IMR-90 (cell line): ENCODE measurements around the gene VAV3. TPM values are rescaled to one million over a fixed set of nuclear protein-coding genes. Genes with fewer than 3 reads are reported as not detected.

Source experiments
- ATAC-seq: fragments of 200-7000 bp; cut with Tn5 transposase; 2 replicates; pipeline ENCODE4 v1.9.1; 2020; ENCODE audit warnings: low read depth, mild to moderate bottlenecking, moderate library complexity
- BruUV-seq: library from RNA; stranded (reverse); fragments of 400-500 nt; replicated peaks from 2 replicates; lab custom pipeline; 2021; lab: Mats Ljungman, UMichigan
- CTCF ChIA-PET: fragments of 300-600 bp; formaldehyde crosslinking; extraction: SDS; loops from one replicate; lab custom pipeline; 2021; ENCODE audit warnings: antibody characterized with exemption; lab: Yijun Ruan, JAX
- POLR2A ChIA-PET: fragments of 300-600 bp; sonication (Branson Sonifier 250); formaldehyde crosslinking; loops from one replicate; lab custom pipeline; 2022; ENCODE audit warnings: antibody characterized with exemption; ENCODE audit not compliant: unreplicated experiment; lab: Charles Lee
- DNase-seq: peaks from one replicate; pipeline ENCODE4 v3.0.0; 2013
- H2AFZ ChIP-seq: replicated peaks from 2 replicates; pipeline ENCODE3; 2013; ENCODE audit warnings: low read length, mild to moderate bottlenecking; ENCODE audit not compliant: poor library complexity
- H2AK5ac ChIP-seq: 2 replicates; pipeline ENCODE4 v1.6.1; 2013; ENCODE audit warnings: low read depth, low read length, inconsistent platforms
- H2AK9ac ChIP-seq: replicated peaks from 2 replicates; pipeline ENCODE3; 2013; ENCODE audit warnings: mild to moderate bottlenecking, low read depth, low read length, moderate library complexity; ENCODE audit not compliant: poor library complexity
- H2BK120ac ChIP-seq: 2 replicates; pipeline ENCODE4 v1.6.1; 2013; ENCODE audit warnings: low read depth, low read length, inconsistent platforms
- H2BK15ac ChIP-seq: 3 replicates; pipeline ENCODE4 v1.6.1; 2013; ENCODE audit warnings: low read depth, low read length, inconsistent platforms
- H2BK20ac ChIP-seq: 2 replicates; pipeline ENCODE4 v1.6.1; 2013; ENCODE audit warnings: low read depth, mild to moderate bottlenecking, inconsistent platforms, low read length, moderate library complexity
- H2BK5ac ChIP-seq: 2 replicates; pipeline ENCODE4 v1.6.1; 2013; ENCODE audit warnings: mild to moderate bottlenecking, low read depth, low read length, inconsistent platforms; ENCODE audit not compliant: poor library complexity, severe bottlenecking
- H3K14ac ChIP-seq: replicated peaks from 2 replicates; pipeline ENCODE4 v1.6.1; 2013; ENCODE audit warnings: low read depth, low read length, inconsistent platforms
- H3K18ac ChIP-seq: 2 replicates; pipeline ENCODE4 v1.6.1; 2013; ENCODE audit warnings: low read depth, low read length, control low read depth
- H3K23ac ChIP-seq: 2 replicates; pipeline ENCODE4 v1.6.1; 2013; ENCODE audit warnings: low read depth, low read length, inconsistent platforms
- H3K27ac ChIP-seq: 2 replicates; pipeline ENCODE4 v1.5.1; 2013; ENCODE audit warnings: mild to moderate bottlenecking, control low read depth, low read length; ENCODE audit not compliant: insufficient read depth
- H3K27me3 ChIP-seq: 2 replicates; pipeline ENCODE4 v1.6.1; 2013; ENCODE audit warnings: low read length; ENCODE audit not compliant: control insufficient read depth, insufficient read depth
- H3K36me3 ChIP-seq: 2 replicates; pipeline ENCODE4 v1.6.1; 2013; ENCODE audit warnings: low read length, mixed read lengths; ENCODE audit not compliant: control insufficient read depth, insufficient read depth
- H3K4ac ChIP-seq: 2 replicates; pipeline ENCODE4 v1.6.1; 2013; ENCODE audit warnings: low read depth, low read length, inconsistent platforms
- H3K4me1 ChIP-seq: 2 replicates; pipeline ENCODE4 v1.6.1; 2013; ENCODE audit warnings: low read length, mixed read lengths; ENCODE audit not compliant: control insufficient read depth, insufficient read depth
- H3K4me2 ChIP-seq: 2 replicates; pipeline ENCODE4 v1.6.1; 2013; ENCODE audit warnings: low read depth, mild to moderate bottlenecking, control low read depth, low read length, moderate library complexity
- H3K4me3 ChIP-seq: 2 replicates; pipeline ENCODE4 v1.5.1; 2013; ENCODE audit warnings: low read depth, mild to moderate bottlenecking, control low read depth, low read length, moderate library complexity; ENCODE audit not compliant: insufficient read depth
- H3K56ac ChIP-seq: 2 replicates; pipeline ENCODE4 v1.6.1; 2013; ENCODE audit warnings: low read length, inconsistent platforms; ENCODE audit not compliant: insufficient read depth; ENCODE audit errors: extremely low read depth
- H3K79me1 ChIP-seq, 2 experiments: 2 replicates each; pipeline ENCODE4 v1.6.1; 2013; ENCODE audit warnings: low read length in 2 of 2, inconsistent platforms in 1 of 2, low read depth in 1 of 2
- H3K9ac ChIP-seq: 2 replicates; pipeline ENCODE4 v1.6.1; 2013; ENCODE audit warnings: low read depth, low read length, control low read depth
- H3K9me1 ChIP-seq: 2 replicates; pipeline ENCODE4 v1.6.1; 2013; ENCODE audit warnings: low read length, inconsistent platforms; ENCODE audit not compliant: insufficient read depth
- H3K9me3 ChIP-seq: 2 replicates; pipeline ENCODE4 v1.6.1; 2013; ENCODE audit warnings: low read length; ENCODE audit not compliant: control insufficient read depth, insufficient read depth
- H4K20me1 ChIP-seq: 2 replicates; pipeline ENCODE4 v1.6.1; 2013; ENCODE audit warnings: low read length, inconsistent platforms; ENCODE audit not compliant: insufficient read depth
- H4K5ac ChIP-seq: 2 replicates; pipeline ENCODE4 v1.6.1; 2013; ENCODE audit warnings: mild to moderate bottlenecking, low read depth, low read length, control low read depth
- H4K8ac ChIP-seq, 2 experiments: 2 replicates each; pipeline ENCODE4 v1.6.1; 2013; ENCODE audit warnings: low read depth in 2 of 2, low read length in 2 of 2, control low read depth in 1 of 2, inconsistent platforms in 1 of 2
- H4K91ac ChIP-seq: 2 replicates; pipeline ENCODE4 v1.6.1; 2013; ENCODE audit warnings: low read depth, low read length, inconsistent platforms; ENCODE audit not compliant: insufficient read depth
- BHLHE40 ChIP-seq: fragments of 150-350 bp; IDR thresholded peaks from 2 replicates; pipeline ENCODE4 v1.6.1; 2016; ENCODE audit warnings: mild to moderate bottlenecking, low read depth, low read length
- CEBPB ChIP-seq: IDR thresholded peaks from 2 replicates; pipeline ENCODE4 v1.6.1; 2012; ENCODE audit warnings: low read depth, low read length, improper control_type of control experiment
- CHD1 ChIP-seq: IDR thresholded peaks from 2 replicates; pipeline ENCODE4 v1.6.1; 2012; ENCODE audit warnings: low read depth, low read length, improper control_type of control experiment
- CTCF ChIP-seq: conservative IDR thresholded peaks from 2 replicates; pipeline ENCODE4 v1.5.1; 2012; ENCODE audit warnings: mild to moderate bottlenecking, low read depth, low read length, improper control_type of control experiment
- ELK1 ChIP-seq: fragments of 150-350 bp; IDR thresholded peaks from 2 replicates; pipeline ENCODE4 v1.6.1; 2016; ENCODE audit warnings: low read depth, mild to moderate bottlenecking, low read length, moderate library complexity, borderline replicate concordance
- FOS ChIP-seq: fragments of 150-350 bp; IDR thresholded peaks from 2 replicates; pipeline ENCODE4 v1.6.1; 2016; ENCODE audit warnings: low read depth, low read length
- MAFK ChIP-seq: IDR thresholded peaks from 2 replicates; pipeline ENCODE4 v1.6.1; 2012; ENCODE audit warnings: low read depth, low read length, improper control_type of control experiment
- MAZ ChIP-seq: IDR thresholded peaks from 2 replicates; pipeline ENCODE4 v1.6.1; 2012; ENCODE audit warnings: low read depth, mild to moderate bottlenecking, low read length, improper control_type of control experiment, moderate library complexity, borderline replicate concordance
- MXI1 ChIP-seq: IDR thresholded peaks from 2 replicates; pipeline ENCODE4 v1.6.1; 2012; ENCODE audit warnings: low read depth, mild to moderate bottlenecking, low read length, moderate library complexity, borderline replicate concordance
- NFE2L2 ChIP-seq: fragments of 150-350 bp; IDR thresholded peaks from 2 replicates; pipeline ENCODE4 v1.6.1; 2016; ENCODE audit warnings: low read depth, mild to moderate bottlenecking, low read length
- POLR2A ChIP-seq: IDR thresholded peaks from 2 replicates; pipeline ENCODE4 v1.6.1; 2012; ENCODE audit warnings: mild to moderate bottlenecking, low read depth, low read length
- RAD21 ChIP-seq: IDR thresholded peaks from 2 replicates; pipeline ENCODE4 v1.6.1; 2012; ENCODE audit warnings: low read length, improper control_type of control experiment
- RCOR1 ChIP-seq: IDR thresholded peaks from 2 replicates; pipeline ENCODE4 v1.6.1; 2012; ENCODE audit warnings: mild to moderate bottlenecking, low read length, improper control_type of control experiment; ENCODE audit not compliant: insufficient replicate concordance
- RFX5 ChIP-seq: IDR thresholded peaks from 2 replicates; pipeline ENCODE4 v1.8.0; 2012; ENCODE audit warnings: low read depth, mild to moderate bottlenecking, low read length, moderate library complexity
- SMC3 ChIP-seq: fragments of 150-350 bp; IDR thresholded peaks from 2 replicates; pipeline ENCODE4 v1.6.1; 2016; ENCODE audit warnings: low read depth, mild to moderate bottlenecking, antibody characterized with exemption, low read length, moderate library complexity
- USF2 ChIP-seq: fragments of 150-350 bp; IDR thresholded peaks from 2 replicates; pipeline ENCODE4 v1.6.1; 2017; ENCODE audit warnings: mild to moderate bottlenecking, antibody characterized with exemption, low read length, low read depth
- WGBS, 2 experiments: methylation state at CpG; one replicate each; pipeline versions ENCODE4 v1.1.5 to v1.1.7; 2013; ENCODE audit warnings: missing lambda C conversion rate in 2 of 2; ENCODE audit not compliant: insufficient read length in 1 of 2; ENCODE audit errors: extremely low coverage in 2 of 2; 5-methylcytosine and 5-hydroxymethylcytosine counted together
- dilution Hi-C: fragments of 300-500 bp; cut with HindIII; formaldehyde crosslinking; loops from one replicate; pipeline ENCODE4 v1.14.3; 2018; ENCODE audit warnings: low sequenced_read_pairs; ENCODE audit not compliant: unreplicated experiment
- in situ Hi-C: fragments of 300-500 bp; cut with MboI; formaldehyde crosslinking; loops from 3 replicates; pipeline ENCODE4 v1.14.3; 2019; ENCODE audit warnings: low sequenced_read_pairs, inconsistent platforms, mixed read lengths
- intact Hi-C: fragments of 100-400 bp; cut with micrococcal nuclease; formaldehyde crosslinking; loops from 2 replicates; pipeline ENCODE4 v1.10.0; 2022
- polyA plus RNA-seq, 3 experiments: library from polyadenylated mRNA; depleted of rRNA; stranded (reverse); fragments of >200 nt; gene quantifications; 2 replicates each; pipeline ENCODE4 v1.2.3, GENCODE V29; 2012; ENCODE audit warnings: low replicate concordance in 1 of 3
- total RNA-seq: library from RNA; depleted of rRNA; stranded (reverse); fragments of >200 nt; gene quantifications from 2 replicates; pipeline ENCODE4 v1.2.3, GENCODE V29; 2012

The VAV3 gene
- total and polyA plus RNA-seq, 2 of the 4 experiments (the other 2 are of a cell fraction) = 0.12 to 0.18 TPM

GRCh38 chr1:107545879-107546278, 419.1 kb downstream of the VAV3 start:
- TF ChIP-seq CEBPB = no peak
- TF ChIP-seq RAD21 = no peak
- no peak for TF ChIP-seq MAFK
- no peak for TF ChIP-seq BHLHE40
- no peak for TF ChIP-seq MXI1
- no peak for TF ChIP-seq CTCF
- no peak for TF ChIP-seq NFE2L2
- TF ChIP-seq CHD1 = no peak
- TF ChIP-seq RFX5 = no peak
- no peak for TF ChIP-seq RCOR1
- TF ChIP-seq ELK1 = no peak
- no peak for TF ChIP-seq USF2
- no peak for TF ChIP-seq POLR2A
- no peak for TF ChIP-seq FOS
- TF ChIP-seq MAZ = no peak
- TF ChIP-seq SMC3 = no peak
- no peak overlapping the region for H2AFZ ChIP-seq
- no peak overlapping the region for H3K23ac ChIP-seq
- no peaks in the 10 kb centered on the region for H3K27me3 ChIP-seq
- BruUV-seq = no TSS peak
- no peak overlapping the region for H3K4me2 ChIP-seq
- no peak overlapping the region for H2BK15ac ChIP-seq
- no peak for ATAC-seq
- no peak overlapping the region for H4K8ac ChIP-seq
- H3K4me1 ChIP-seq = no peaks in the 10 kb centered on the region
- no peak overlapping the region for H3K27ac ChIP-seq
- intact Hi-C loops (no loop called here), in situ Hi-C loops (no loop called here), dilution Hi-C loops (no loop called here)
- H3K14ac ChIP-seq = no peak overlapping the region
- H3K9me1 ChIP-seq = no peaks in the 10 kb centered on the region
- H3K18ac ChIP-seq = no peak overlapping the region
- no peaks in the 10 kb centered on the region for H3K36me3 ChIP-seq
- H2BK120ac ChIP-seq = no peak overlapping the region
- no peak overlapping the region for H2BK5ac ChIP-seq
- no peak overlapping the region for H2AK9ac ChIP-seq
- no peak overlapping the region for H3K56ac ChIP-seq
- H3K4ac ChIP-seq = no peak overlapping the region
- ChIA-PET CTCF (no interaction called here), POLR2A (no interaction called here)
- no peak overlapping the region for H2BK20ac ChIP-seq
- no peak for DNase-seq
- no peak overlapping the region for H3K9ac ChIP-seq
- H3K79me1 ChIP-seq = no peaks in the 10 kb centered on the region
- no peak overlapping the region for H4K91ac ChIP-seq
- no peaks in the 10 kb centered on the region for H4K20me1 ChIP-seq
- 0% methylated on average over 1 of the region's 4 CpGs; no CpG with 5 or more reads in 1 of the 2 experiments for WGBS, 2 experiments
- H3K9me3 ChIP-seq = no peaks in the 10 kb centered on the region
- H2AK5ac ChIP-seq = no peak overlapping the region
- no peak overlapping the region for H3K4me3 ChIP-seq
- no peak overlapping the region for H4K5ac ChIP-seq
